ENCODE measurements around the gene PIAS3. TPM values are rescaled to one million over a fixed set of nuclear protein-coding genes. Genes with fewer than 3 reads are reported as not detected.

Gene PIAS3
- 8.1 and 14.1 TPM in 2 replicates for total RNA-seq

DNA sequence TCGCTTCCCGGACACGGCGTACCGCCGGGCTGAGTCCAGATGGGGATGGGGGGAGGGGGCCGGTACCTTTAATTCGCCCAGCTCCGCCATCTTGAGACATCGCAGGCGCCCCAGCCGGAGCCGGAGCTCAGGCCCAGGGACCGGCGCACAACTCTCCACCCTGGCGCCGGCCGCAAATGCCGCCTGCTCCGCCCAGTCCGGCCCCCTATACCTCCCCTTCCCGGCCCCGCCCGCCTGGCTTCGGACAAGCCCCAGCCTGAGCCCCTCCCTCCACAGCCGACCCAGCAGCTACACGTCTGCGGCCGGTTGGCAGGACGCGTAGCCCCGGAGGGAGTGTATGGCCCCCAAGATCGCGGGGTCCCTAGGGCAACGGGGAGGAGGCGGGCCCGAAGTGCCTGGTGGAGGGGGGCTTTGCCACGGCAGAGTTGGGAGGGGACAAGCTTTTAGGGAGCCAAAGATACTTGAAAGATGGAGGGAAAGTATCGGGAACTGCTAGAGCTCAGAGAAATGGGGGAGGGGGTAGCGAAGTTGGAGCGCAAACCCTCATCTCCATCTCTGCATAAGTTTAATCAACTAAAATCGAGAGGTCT, at the start of gene PIAS3:
PIAS3 (minus strand) TSS at position 181 of the 590 bp plus-strand sequence; CDS start at position 90, 91 bp downstream.

DNA sequence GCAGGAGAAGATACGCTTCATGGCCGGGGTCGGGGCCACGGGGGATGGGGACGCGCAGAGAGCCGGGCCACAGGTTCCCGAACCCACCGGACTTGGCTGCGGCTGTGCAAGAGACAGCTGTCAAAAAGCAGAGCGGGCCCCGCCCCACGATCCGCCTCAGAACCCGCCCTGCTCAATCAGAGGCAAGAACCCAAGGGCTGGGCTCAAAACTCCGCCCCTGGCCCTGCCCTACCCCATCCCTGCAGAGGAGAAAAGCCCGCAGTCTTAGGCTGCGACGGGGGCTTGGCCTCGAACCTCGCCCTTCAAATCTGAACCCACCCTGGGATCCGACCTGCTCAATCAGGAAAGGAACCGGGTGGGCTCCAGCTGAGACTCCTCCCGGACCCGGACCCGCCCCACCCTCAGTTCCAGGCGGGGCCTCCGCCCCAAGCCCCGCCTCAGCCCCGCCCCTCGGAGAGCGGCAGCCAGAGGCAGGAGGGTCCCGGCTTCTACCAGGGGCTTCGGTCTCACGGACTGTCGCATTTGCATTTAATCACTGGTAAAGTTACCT, 26.9 kb upstream of the PIAS3 start, which contains the start of gene ANKRD35:
ANKRD35 (minus strand) TSS at position 129 of the 550 bp plus-strand sequence; CDS start at position 21, 108 bp downstream.

DNA sequence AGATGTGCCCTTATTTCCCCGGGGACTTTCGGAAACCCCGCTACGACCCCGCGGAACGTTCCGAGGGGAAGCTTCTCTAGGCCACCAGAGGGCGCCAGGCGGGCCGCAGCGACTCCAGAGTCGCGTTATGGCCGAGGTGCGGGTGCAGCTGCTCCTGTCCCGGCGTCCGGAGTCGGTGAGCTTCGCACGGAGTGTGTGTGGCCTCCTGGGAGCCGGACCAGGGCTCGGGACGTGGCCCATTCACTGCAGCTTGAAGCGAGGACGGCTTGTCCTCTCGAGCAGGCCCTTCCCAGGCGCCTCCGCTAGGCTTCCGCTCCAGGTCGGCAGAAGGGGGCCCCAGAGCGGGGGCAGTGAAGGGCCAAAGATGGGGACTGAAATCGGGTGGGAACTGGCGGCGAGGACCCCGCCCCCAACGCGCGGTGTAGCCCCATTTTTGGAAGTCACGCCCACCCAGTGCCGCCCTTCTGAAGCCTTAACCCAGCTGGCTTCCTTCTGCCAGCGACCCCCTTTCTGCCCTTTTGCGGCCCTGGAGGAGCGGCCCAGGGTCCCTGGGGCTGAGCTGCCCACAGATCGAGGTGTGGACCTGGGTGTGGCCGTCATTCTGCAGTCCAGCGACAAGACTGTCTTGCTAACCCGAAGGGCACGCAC, 13.2 kb downstream of the PIAS3 start, which contains the start of gene NUDT17:
NUDT17 (plus strand) TSS at position 117 of the 648 bp plus-strand sequence; CDS start at position 128, 11 bp downstream.

DNA sequence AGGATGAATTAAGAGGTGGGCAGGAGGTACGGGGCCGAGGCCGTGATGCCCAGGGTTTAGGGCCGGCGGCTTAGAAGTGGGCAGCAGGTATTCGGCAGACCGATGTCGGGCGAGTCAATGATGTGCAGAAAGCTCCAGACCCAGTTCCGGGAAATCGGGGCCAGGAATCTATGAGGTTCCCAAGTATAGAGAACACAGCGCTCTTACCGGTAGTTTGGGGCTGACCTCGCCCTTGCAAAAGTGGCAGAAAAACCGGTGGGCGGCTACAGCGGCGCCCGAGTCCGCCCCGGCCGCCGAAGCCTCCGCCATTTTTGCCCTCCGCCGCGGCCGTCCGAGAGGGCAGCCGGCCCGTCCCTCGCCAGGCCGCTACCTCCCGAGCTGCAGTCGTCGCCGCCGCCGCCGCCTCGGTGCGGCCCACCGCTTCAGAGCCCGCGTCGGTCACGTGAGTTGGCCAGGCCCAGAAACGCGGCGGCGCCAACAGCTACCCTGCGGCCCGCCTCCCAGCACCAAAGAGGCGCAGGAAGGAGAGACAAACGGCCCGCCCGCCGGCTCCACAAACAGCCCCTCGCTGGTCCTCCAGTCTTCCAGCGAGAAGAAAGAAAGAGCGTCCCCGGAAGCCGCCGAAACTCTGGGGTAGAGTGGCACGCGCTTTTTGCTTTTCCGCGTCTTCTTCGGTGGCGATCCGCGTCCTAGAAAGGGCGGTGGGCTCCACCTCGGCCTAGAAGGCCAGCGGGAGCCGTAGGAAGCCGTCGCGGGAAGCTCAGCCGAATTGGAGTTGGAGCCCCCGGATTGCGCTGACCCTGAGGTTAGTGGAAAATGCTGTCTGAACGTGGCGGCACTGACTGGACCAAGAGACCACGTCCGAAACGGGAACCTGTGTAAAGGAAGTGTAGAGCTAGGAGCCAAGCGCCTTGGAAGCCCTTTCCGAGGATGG, 35.0 kb downstream of the PIAS3 start, which contains the start of the genes POLR3C and RNF115:
POLR3C (plus strand) TSS at position 636 of the 934 bp plus-strand sequence. CDS start 1,577 bp downstream, outside the sequence.
RNF115 (minus strand) TSS at position 531 of the 934 bp plus-strand sequence; CDS start at position 309, 222 bp downstream.

Other genes starting within 250 kb of the PIAS3 start
- 0.40 and 0.75 TPM in 2 replicates for gene PDZK1, start 151.7 kb downstream of the PIAS3 start, total RNA-seq
- not detected in 2 replicates for gene CD160, start 139.6 kb downstream of the PIAS3 start, total RNA-seq
- gene RNF115, start 35.0 kb downstream of the PIAS3 start, total RNA-seq: 11.9 and 17.2 TPM in 2 replicates
- gene POLR3C, start 34.9 kb downstream of the PIAS3 start, total RNA-seq: 30.8 and 32.3 TPM in 2 replicates
- 3.7 and 4.1 TPM in 2 replicates for gene NUDT17, start 13.5 kb downstream of the PIAS3 start, total RNA-seq
- 8.5 and 11.2 TPM in 2 replicates for gene ANKRD35, start 26.8 kb upstream of the PIAS3 start, total RNA-seq
- 36.7 and 59.4 TPM in 2 replicates for gene ITGA10, start 51.0 kb upstream of the PIAS3 start, total RNA-seq
- gene PEX11B, start 59.6 kb upstream of the PIAS3 start, total RNA-seq: 31.0 and 31.4 TPM in 2 replicates
- 116 and 118 TPM in 2 replicates for gene RBM8A, start 68.4 kb upstream of the PIAS3 start, total RNA-seq
- 16.9 and 21.9 TPM in 2 replicates for gene LIX1L, start 98.9 kb upstream of the PIAS3 start, total RNA-seq
- 0.40 and 0.62 TPM in 2 replicates for gene ANKRD34A, start 105.5 kb upstream of the PIAS3 start, total RNA-seq
- gene POLR3GL, start 105.6 kb upstream of the PIAS3 start, total RNA-seq: 26.4 and 27.6 TPM in 2 replicates
- 21.0 and 51.5 TPM in 2 replicates for gene TXNIP, start 137.5 kb upstream of the PIAS3 start, total RNA-seq
- 0.06 TPM in 1 of 2 replicates, not detected in the other for gene HJV, start 162.7 kb upstream of the PIAS3 start, total RNA-seq

Data from aortic smooth muscle cell (primary cell).